Measurements from ENCODE around the gene EIF2AK3.
A peak's percentile ranks its signal among the peaks of the same experiment; 100 is the strongest.

Gene EIF2AK3

DNA sequence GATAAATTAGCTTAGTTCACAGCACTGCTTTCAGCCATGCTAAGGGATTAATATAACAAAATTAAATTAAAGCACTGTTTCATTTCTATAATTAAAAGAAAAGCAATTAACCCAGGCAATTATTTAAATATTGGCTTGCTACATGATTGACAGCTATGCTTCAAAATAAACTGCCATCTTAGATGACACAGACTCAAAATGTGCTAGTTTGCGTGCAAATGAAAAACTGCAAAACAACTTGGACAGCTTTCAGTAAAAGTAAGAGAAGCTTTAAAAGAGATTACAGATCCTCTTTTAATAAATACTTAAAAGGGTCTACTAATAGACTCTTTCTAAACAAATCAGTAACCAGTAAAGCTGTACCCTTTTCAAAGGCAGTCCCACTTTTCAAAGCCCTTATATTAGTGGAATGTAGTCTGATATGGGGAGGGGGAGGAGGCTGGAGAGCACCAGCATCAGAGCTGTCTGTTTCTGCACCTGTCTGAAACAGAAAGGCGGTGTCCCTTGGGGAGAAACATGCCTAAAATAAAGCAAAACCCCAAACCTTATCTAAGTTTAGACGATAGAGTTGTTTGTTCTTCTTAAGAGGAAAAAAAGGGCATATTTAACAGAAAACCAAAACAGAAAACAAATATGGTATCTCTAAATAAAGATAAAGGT is 20.8 kb downstream of the EIF2AK3 start:
- no peaks in the 10 kb centered on the region for H3K27me3 Mint-ChIP-seq
- no peaks in the 10 kb centered on the region for H3K9me3 Mint-ChIP-seq
- H3K4me3 Mint-ChIP-seq = no peak overlapping the region
- peaks cover 5% of the 10 kb centered on the region for H3K36me3 Mint-ChIP-seq (ENCODE audit: insufficient read depth)
- H3K4me1 Mint-ChIP-seq = peaks cover 10% of the 10 kb centered on the region
- H3K27ac Mint-ChIP-seq (ENCODE audit: low read depth) = no peak overlapping the region
- no peak for DNase-seq (ENCODE audit: low spot score in 2 of 2)
- no peak for ATAC-seq (replicated peaks; ENCODE audit: extremely low read depth, poor library complexity, severe bottlenecking)

GRCh38 chr2:88603146-88603545 is 24.1 kb downstream of the EIF2AK3 start:
- ATAC-seq (replicated peaks; ENCODE audit: extremely low read depth, poor library complexity, severe bottlenecking) = no peak
- peaks cover 25% of the 10 kb centered on the region for H3K4me1 Mint-ChIP-seq
- no peak for DNase-seq (ENCODE audit: low spot score in 2 of 2)
- H3K9me3 Mint-ChIP-seq = no peaks in the 10 kb centered on the region
- no peak overlapping the region for H3K4me3 Mint-ChIP-seq
- no peaks in the 10 kb centered on the region for H3K27me3 Mint-ChIP-seq
- H3K27ac Mint-ChIP-seq (ENCODE audit: low read depth) = no peak overlapping the region
- peaks cover 3% of the 10 kb centered on the region for H3K36me3 Mint-ChIP-seq (ENCODE audit: insufficient read depth)

GRCh38 chr2:88602022-88602421 is 25.2 kb downstream of the EIF2AK3 start:
- Mint-ChIP-seq H3K36me3 (ENCODE audit: insufficient read depth) (peaks cover 5% of the 10 kb centered on the region), H3K4me3 (no peak overlapping the region), H3K9me3 (no peaks in the 10 kb centered on the region), H3K27ac (ENCODE audit: low read depth) (peak overlapping the region; percentile 19), H3K27me3 (no peaks in the 10 kb centered on the region), H3K4me1 (peaks cover 34% of the 10 kb centered on the region)
- DNase-seq (ENCODE audit: low spot score in 2 of 2) (no peak), ATAC-seq (replicated peaks; ENCODE audit: extremely low read depth, poor library complexity, severe bottlenecking) (no peak)

DNA sequence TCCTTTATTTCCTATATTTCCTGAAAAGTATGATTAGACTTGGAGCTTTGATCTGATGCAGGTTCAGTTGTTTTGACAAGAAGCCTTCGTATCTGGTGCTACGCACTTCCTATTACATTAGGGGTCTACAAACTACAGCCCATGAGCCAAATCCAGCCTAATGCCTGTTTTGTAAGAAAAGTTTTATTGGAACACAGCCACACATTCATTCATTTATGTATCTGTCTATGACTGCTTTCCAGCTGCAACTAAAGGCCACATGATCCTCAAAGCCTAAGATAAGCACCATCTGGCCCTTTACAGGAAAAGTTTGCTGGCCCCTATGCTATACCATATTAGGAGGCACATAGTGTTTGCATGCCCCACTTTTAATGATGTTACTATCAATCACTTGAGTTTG is 26.0 kb downstream of the EIF2AK3 start:
- Mint-ChIP-seq H3K36me3 (ENCODE audit: insufficient read depth) (peaks cover 5% of the 10 kb centered on the region), H3K4me1 (peaks cover 39% of the 10 kb centered on the region), H3K27ac (ENCODE audit: low read depth) (peak overlapping the region; percentile 62), H3K27me3 (no peaks in the 10 kb centered on the region), H3K4me3 (no peak overlapping the region), H3K9me3 (no peaks in the 10 kb centered on the region)
- DNase-seq (ENCODE audit: low spot score in 2 of 2) = no peak
- ATAC-seq (replicated peaks; ENCODE audit: extremely low read depth, poor library complexity, severe bottlenecking) = no peak

DNA sequence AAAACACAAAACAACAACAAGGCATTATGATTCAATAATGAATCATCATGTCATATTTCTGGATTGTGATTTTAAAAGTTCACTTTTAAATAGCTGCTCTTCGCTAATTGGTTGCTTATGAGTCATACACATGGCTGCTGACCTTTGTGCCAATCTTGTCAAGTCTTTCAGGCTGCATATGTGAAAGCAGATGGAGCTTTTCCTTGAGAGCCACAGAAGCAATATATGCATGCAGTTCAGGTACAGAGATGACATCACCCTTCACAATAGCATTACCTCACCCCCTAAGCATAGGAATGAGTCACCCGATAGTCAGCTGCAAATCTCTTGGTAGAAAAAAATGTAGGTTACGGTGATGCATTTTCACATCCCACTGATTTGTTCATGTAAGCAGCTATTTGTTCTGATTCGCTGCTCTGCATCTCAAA is 27.2 kb downstream of the EIF2AK3 start:
- Mint-ChIP-seq H3K27ac (ENCODE audit: low read depth) (peak overlapping the region; percentile 62), H3K36me3 (ENCODE audit: insufficient read depth) (peaks cover 6% of the 10 kb centered on the region), H3K9me3 (no peaks in the 10 kb centered on the region), H3K27me3 (no peaks in the 10 kb centered on the region), H3K4me3 (no peak overlapping the region), H3K4me1 (peaks cover 39% of the 10 kb centered on the region)
- DNase-seq (ENCODE audit: low spot score in 2 of 2) (peak in 1 of 2 donors; percentile 34), ATAC-seq (replicated peaks; ENCODE audit: extremely low read depth, poor library complexity, severe bottlenecking) (peak; percentile 98)

DNA sequence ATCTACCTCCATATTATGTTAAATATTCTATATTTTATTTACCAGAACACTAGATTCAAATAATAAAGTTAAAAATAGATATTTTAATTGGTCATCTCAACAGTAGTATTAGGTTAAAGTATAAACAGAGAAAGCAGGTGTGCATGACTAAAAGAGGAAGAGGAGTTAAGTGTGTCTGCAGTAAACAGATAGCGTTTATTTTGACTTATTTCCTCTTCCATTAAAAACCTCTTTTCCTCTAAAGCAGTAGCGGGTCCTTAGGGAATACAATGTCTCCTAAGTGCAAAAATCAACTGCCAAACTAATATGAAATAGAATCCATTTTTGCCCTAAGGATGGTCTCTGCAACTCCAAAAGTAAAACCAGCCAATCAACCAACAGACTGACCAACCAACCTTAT is 27.7 kb downstream of the EIF2AK3 start:
- H3K4me1 Mint-ChIP-seq = peaks cover 39% of the 10 kb centered on the region
- no peak for ATAC-seq (replicated peaks; ENCODE audit: extremely low read depth, poor library complexity, severe bottlenecking)
- H3K9me3 Mint-ChIP-seq = no peaks in the 10 kb centered on the region
- no peaks in the 10 kb centered on the region for H3K27me3 Mint-ChIP-seq
- no peak overlapping the region for H3K4me3 Mint-ChIP-seq
- no peak for DNase-seq (ENCODE audit: low spot score in 2 of 2)
- peaks cover 7% of the 10 kb centered on the region for H3K36me3 Mint-ChIP-seq (ENCODE audit: insufficient read depth)
- peak overlapping the region; percentile 62 for H3K27ac Mint-ChIP-seq (ENCODE audit: low read depth)

- Mint-ChIP-seq H3K4me3 (no peak overlapping the region), H3K9me3 (no peaks in the 10 kb centered on the region), H3K27ac (ENCODE audit: low read depth) (no peak overlapping the region), H3K27me3 (no peaks in the 10 kb centered on the region), H3K4me1 (peaks cover 29% of the 10 kb centered on the region), H3K36me3 (ENCODE audit: insufficient read depth) (peaks cover 20% of the 10 kb centered on the region)
- DNase-seq (ENCODE audit: low spot score in 2 of 2) (no peak), ATAC-seq (replicated peaks; ENCODE audit: extremely low read depth, poor library complexity, severe bottlenecking) (no peak)
These were observed 30.1 kb downstream of the EIF2AK3 start for GRCh38 chr2:88597168-88597567.

GRCh38 chr2:88596141-88596830 is 31.0 kb downstream of the EIF2AK3 start:
- H3K27me3 Mint-ChIP-seq = no peaks in the 10 kb centered on the region
- no peak overlapping the region for H3K27ac Mint-ChIP-seq (ENCODE audit: low read depth)
- ATAC-seq (replicated peaks; ENCODE audit: extremely low read depth, poor library complexity, severe bottlenecking) (no peak), DNase-seq (ENCODE audit: low spot score in 2 of 2) (no peak)
- no peak overlapping the region for H3K4me3 Mint-ChIP-seq
- no peaks in the 10 kb centered on the region for H3K9me3 Mint-ChIP-seq
- H3K4me1 Mint-ChIP-seq = peaks cover 30% of the 10 kb centered on the region
- peaks cover 20% of the 10 kb centered on the region for H3K36me3 Mint-ChIP-seq (ENCODE audit: insufficient read depth)

- H3K27ac Mint-ChIP-seq (ENCODE audit: low read depth) = no peak overlapping the region
- H3K9me3 Mint-ChIP-seq = no peaks in the 10 kb centered on the region
- peaks cover 46% of the 10 kb centered on the region for H3K36me3 Mint-ChIP-seq (ENCODE audit: insufficient read depth)
- no peaks in the 10 kb centered on the region for H3K27me3 Mint-ChIP-seq
- peaks cover 8% of the 10 kb centered on the region for H3K4me1 Mint-ChIP-seq
- ATAC-seq (replicated peaks; ENCODE audit: extremely low read depth, poor library complexity, severe bottlenecking) (no peak), DNase-seq (ENCODE audit: low spot score in 2 of 2) (no peak)
- no peak overlapping the region for H3K4me3 Mint-ChIP-seq
These were observed 35.6 kb downstream of the EIF2AK3 start for GRCh38 chr2:88591698-88592097.

GRCh38 chr2:88590998-88591613 is 36.2 kb downstream of the EIF2AK3 start:
- Mint-ChIP-seq H3K36me3 (ENCODE audit: insufficient read depth) (peaks cover 51% of the 10 kb centered on the region), H3K9me3 (no peaks in the 10 kb centered on the region), H3K4me3 (no peak overlapping the region), H3K27ac (ENCODE audit: low read depth) (no peak overlapping the region), H3K27me3 (no peaks in the 10 kb centered on the region), H3K4me1 (peaks cover 6% of the 10 kb centered on the region)
- DNase-seq (ENCODE audit: low spot score in 2 of 2) = peak; percentile 17 to 28
- no peak for ATAC-seq (replicated peaks; ENCODE audit: extremely low read depth, poor library complexity, severe bottlenecking)

- H3K4me3 Mint-ChIP-seq = no peak overlapping the region
- H3K27me3 Mint-ChIP-seq = no peaks in the 10 kb centered on the region
- H3K4me1 Mint-ChIP-seq = peaks cover 2% of the 10 kb centered on the region
- ATAC-seq (replicated peaks; ENCODE audit: extremely low read depth, poor library complexity, severe bottlenecking) (no peak), DNase-seq (ENCODE audit: low spot score in 2 of 2) (no peak)
- H3K9me3 Mint-ChIP-seq = no peaks in the 10 kb centered on the region
- H3K36me3 Mint-ChIP-seq (ENCODE audit: insufficient read depth) = peaks cover 57% of the 10 kb centered on the region
- no peak overlapping the region for H3K27ac Mint-ChIP-seq (ENCODE audit: low read depth)
These were observed 41.3 kb downstream of the EIF2AK3 start for GRCh38 chr2:88585969-88586368.

GRCh38 chr2:88582030-88582429 is 45.2 kb downstream of the EIF2AK3 start:
- DNase-seq (ENCODE audit: low spot score in 2 of 2) (no peak), ATAC-seq (replicated peaks; ENCODE audit: extremely low read depth, poor library complexity, severe bottlenecking) (no peak)
- Mint-ChIP-seq H3K27ac (ENCODE audit: low read depth) (no peak overlapping the region), H3K27me3 (no peaks in the 10 kb centered on the region), H3K4me1 (no peaks in the 10 kb centered on the region), H3K4me3 (no peak overlapping the region), H3K36me3 (ENCODE audit: insufficient read depth) (peaks cover 44% of the 10 kb centered on the region), H3K9me3 (no peaks in the 10 kb centered on the region)

DNA sequence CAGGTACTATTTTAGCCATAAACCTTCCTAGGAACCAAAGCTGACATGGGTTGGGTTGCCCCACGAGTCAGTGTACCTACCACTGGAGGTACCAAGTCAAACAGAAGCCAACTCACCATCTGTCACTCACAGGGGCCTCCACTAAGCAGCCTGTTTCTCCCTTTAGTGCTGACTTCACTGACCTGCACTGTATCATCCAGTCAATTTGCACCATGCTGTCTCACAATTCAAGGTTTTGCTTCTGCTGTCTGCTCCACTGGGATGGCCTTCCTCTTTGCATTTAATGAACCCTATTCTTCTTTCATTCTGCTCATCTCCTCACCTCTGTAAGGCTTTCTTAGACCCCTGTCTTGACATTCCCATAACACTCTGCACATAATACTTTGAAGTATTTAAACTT is 47.2 kb downstream of the EIF2AK3 start:
- Mint-ChIP-seq H3K27me3 (no peaks in the 10 kb centered on the region), H3K4me3 (no peak overlapping the region), H3K4me1 (no peaks in the 10 kb centered on the region), H3K27ac (ENCODE audit: low read depth) (no peak overlapping the region), H3K9me3 (no peaks in the 10 kb centered on the region), H3K36me3 (ENCODE audit: insufficient read depth) (peaks cover 46% of the 10 kb centered on the region)
- no peak for DNase-seq (ENCODE audit: low spot score in 2 of 2)
- no peak for ATAC-seq (replicated peaks; ENCODE audit: extremely low read depth, poor library complexity, severe bottlenecking)
